Measurements from ENCODE around the gene CCNQ.

- TF ChIP-seq, protein P1, sequence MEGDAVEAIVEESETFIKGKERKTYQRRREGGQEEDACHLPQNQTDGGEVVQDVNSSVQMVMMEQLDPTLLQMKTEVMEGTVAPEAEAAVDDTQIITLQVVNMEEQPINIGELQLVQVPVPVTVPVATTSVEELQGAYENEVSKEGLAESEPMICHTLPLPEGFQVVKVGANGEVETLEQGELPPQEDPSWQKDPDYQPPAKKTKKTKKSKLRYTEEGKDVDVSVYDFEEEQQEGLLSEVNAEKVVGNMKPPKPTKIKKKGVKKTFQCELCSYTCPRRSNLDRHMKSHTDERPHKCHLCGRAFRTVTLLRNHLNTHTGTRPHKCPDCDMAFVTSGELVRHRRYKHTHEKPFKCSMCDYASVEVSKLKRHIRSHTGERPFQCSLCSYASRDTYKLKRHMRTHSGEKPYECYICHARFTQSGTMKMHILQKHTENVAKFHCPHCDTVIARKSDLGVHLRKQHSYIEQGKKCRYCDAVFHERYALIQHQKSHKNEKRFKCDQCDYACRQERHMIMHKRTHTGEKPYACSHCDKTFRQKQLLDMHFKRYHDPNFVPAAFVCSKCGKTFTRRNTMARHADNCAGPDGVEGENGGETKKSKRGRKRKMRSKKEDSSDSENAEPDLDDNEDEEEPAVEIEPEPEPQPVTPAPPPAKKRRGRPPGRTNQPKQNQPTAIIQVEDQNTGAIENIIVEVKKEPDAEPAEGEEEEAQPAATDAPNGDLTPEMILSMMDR (IDR thresholded peaks at IDR 0.05; ENCODE audit: insufficient read depth, low read length): no peak
- no peak for TF ChIP-seq POLR2AphosphoS5 (IDR thresholded peaks at IDR 0.05; ENCODE audit: low read depth)
These were observed 12.6 kb upstream of the CCNQ start for GRCh38 chrX:153611298-153612095.
